Measurements from ENCODE around the gene ZNF229. TPM values are rescaled to one million over a fixed set of nuclear protein-coding genes. Genes with fewer than 3 reads are reported as not detected.

The ZNF229 gene
- total and polyA plus RNA-seq, 2 donors (not counting 3 experiments of a cell fraction or from before 2014, with no cell fraction given): 2.7 to 8.8 TPM

DNA sequence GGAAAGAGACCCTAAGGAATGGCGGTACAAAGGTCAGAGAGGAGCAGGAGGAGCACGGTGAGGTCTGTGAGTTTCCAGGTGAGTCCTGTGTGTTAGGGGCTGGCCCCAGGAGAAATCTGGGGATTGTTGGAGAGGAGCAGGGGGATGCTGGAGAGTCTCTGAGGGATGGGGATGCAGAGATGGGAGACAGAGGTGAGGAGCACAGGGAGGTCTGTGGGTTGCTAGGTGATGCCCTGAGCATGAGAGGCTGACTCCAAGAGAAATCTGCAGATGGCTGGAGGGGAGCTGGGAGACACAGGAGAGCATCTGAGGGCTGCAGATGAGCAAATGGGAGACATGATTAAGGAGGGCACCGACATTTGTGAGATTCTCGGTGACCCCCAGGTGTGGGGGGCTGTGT is 4.1 kb upstream of the ZNF229 start:
- Histone ChIP-seq H4K20me1 (replicated peaks; ENCODE audit: control insufficient read depth, extremely low read depth, insufficient read depth, low read length) (no peaks in the 10 kb centered on the region), H3K4me2 (ENCODE audit: insufficient read depth, low read length) (no peak overlapping the region), H3K9me3 (replicated peaks; ENCODE audit: control insufficient read depth, insufficient read depth, low read length) (no peaks in the 10 kb centered on the region), H3K36me3 (ENCODE audit: control insufficient read depth in 2 of 2, extremely low read depth in 1 of 2, insufficient read depth in 2 of 2, low read length in 2 of 2) (no peaks in the 10 kb centered on the region), H3K79me2 (ENCODE audit: control insufficient read depth, insufficient read depth, low read length) (no peaks in the 10 kb centered on the region), H2AFZ (ENCODE audit: low read depth, low read length) (no peak overlapping the region), H3K9ac (replicated peaks; ENCODE audit: extremely low read depth, insufficient read depth, low read length) (no peak overlapping the region), H3K27me3 (ENCODE audit: control insufficient read depth in 2 of 2, insufficient read depth in 2 of 2, low read length in 2 of 2) (no peaks in the 10 kb centered on the region), H3K4me3 (replicated peaks in 1 of 3; ENCODE audit: insufficient read depth in 1 of 3, low read depth in 1 of 3, low read length in 3 of 3) (no peak overlapping the region), H3K27ac (ENCODE audit: insufficient read depth, low read depth, low read length) (no peak overlapping the region), H3K9me1 (replicated peaks; ENCODE audit: control insufficient read depth, extremely low read depth, insufficient read depth, low read length) (no peaks in the 10 kb centered on the region), H3K4me1 (ENCODE audit: control insufficient read depth, extremely low read depth, insufficient read depth, low read length) (peaks cover 5% of the 10 kb centered on the region)
- DNase-seq (ENCODE audit: low read depth, low spot score) (no peak), FAIRE-seq (no peak)
- no TSS peak for BruUV-seq (replicated peaks)
- TF ChIP-seq POLR2AphosphoS5 (IDR thresholded peaks at IDR 0.05; ENCODE audit: insufficient read depth, low read depth, low read length) (no peak), GATA2 (IDR thresholded peaks at IDR 0.05; ENCODE audit: insufficient read depth, insufficient read length, low read depth, low read length) (no peak), FOS (IDR thresholded peaks at IDR 0.05; ENCODE audit: borderline replicate concordance, insufficient read depth, low read length) (no peak), MYC (IDR thresholded peaks at IDR 0.05; ENCODE audit: low read depth, low read length) (no peak), JUN (IDR thresholded peaks at IDR 0.05; ENCODE audit: borderline replicate concordance, insufficient read depth, insufficient read length, low read depth) (no peak), EZH2 (IDR thresholded peaks at IDR 0.05; ENCODE audit: borderline replicate concordance, low read depth, low read length, severe bottlenecking) (no peak), POLR2A (IDR thresholded peaks at IDR 0.05; ENCODE audit: low read depth, low read length) (no peak)
- TF ChIP-seq, protein P1, sequence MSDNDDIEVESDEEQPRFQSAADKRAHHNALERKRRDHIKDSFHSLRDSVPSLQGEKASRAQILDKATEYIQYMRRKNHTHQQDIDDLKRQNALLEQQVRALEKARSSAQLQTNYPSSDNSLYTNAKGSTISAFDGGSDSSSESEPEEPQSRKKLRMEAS (IDR thresholded peaks at IDR 0.05; ENCODE audit: insufficient read depth, insufficient read length): no peak
- TF ChIP-seq, protein P2, sequence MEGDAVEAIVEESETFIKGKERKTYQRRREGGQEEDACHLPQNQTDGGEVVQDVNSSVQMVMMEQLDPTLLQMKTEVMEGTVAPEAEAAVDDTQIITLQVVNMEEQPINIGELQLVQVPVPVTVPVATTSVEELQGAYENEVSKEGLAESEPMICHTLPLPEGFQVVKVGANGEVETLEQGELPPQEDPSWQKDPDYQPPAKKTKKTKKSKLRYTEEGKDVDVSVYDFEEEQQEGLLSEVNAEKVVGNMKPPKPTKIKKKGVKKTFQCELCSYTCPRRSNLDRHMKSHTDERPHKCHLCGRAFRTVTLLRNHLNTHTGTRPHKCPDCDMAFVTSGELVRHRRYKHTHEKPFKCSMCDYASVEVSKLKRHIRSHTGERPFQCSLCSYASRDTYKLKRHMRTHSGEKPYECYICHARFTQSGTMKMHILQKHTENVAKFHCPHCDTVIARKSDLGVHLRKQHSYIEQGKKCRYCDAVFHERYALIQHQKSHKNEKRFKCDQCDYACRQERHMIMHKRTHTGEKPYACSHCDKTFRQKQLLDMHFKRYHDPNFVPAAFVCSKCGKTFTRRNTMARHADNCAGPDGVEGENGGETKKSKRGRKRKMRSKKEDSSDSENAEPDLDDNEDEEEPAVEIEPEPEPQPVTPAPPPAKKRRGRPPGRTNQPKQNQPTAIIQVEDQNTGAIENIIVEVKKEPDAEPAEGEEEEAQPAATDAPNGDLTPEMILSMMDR (IDR thresholded peaks at IDR 0.05; ENCODE audit: extremely low read depth in 1 of 2, insufficient read depth in 1 of 2, low read depth in 1 of 2, low read length in 2 of 2): no peak
- intact Hi-C loops (cut with micrococcal nuclease) (no loop called here), dilution Hi-C loops (cut with MboI; ENCODE audit: extremely low pct_ligation_motif_present, low sequenced_read_pairs) (no loop called here)
- ChIA-PET POLR2A (no interaction called here), CTCF (no interaction called here)
